BJ (cell line): ENCODE results near the gene SHC2. TPM values are rescaled to one million over a fixed set of nuclear protein-coding genes. Genes with fewer than 3 reads are reported as not detected.

ENCODE experiments used
- CTCF ChIA-PET: fragments of 350-600 bp; formaldehyde crosslinking; extraction: SDS; loops from one replicate; lab custom pipeline; 2021; ENCODE audit warnings: antibody characterized with exemption, inconsistent platforms; lab: Yijun Ruan, JAX
- POLR2A ChIA-PET: fragments of 300-600 bp; sonication (Branson Sonifier 250); formaldehyde crosslinking; extraction: SDS; loops from one replicate; lab custom pipeline; 2021; ENCODE audit warnings: antibody characterized with exemption; lab: Charles Lee
- DNase-seq: peaks from one replicate; pipeline ENCODE4 v3.0.0-alpha.2; 2011; ENCODE audit warnings: low read depth
- H3K27me3 ChIP-seq: 2 replicates; pipeline ENCODE4 v1.6.0; 2011; ENCODE audit warnings: low read length; ENCODE audit not compliant: control insufficient read depth, insufficient read depth
- H3K36me3 ChIP-seq: 2 replicates; pipeline ENCODE4 v1.5.1; 2011; ENCODE audit warnings: low read length; ENCODE audit not compliant: control insufficient read depth, insufficient read depth
- H3K4me3 ChIP-seq: 2 replicates; pipeline ENCODE4 v1.5.1; 2011; ENCODE audit warnings: low read depth, mild to moderate bottlenecking, control low read depth, low read length
- CTCF ChIP-seq: IDR thresholded peaks from 2 replicates; pipeline ENCODE4 v1.5.1; 2011; ENCODE audit warnings: low read depth, mild to moderate bottlenecking, control low read depth, inconsistent platforms, low read length, moderate library complexity; ENCODE audit not compliant: insufficient read depth
- polyA plus RNA-seq: library from polyadenylated mRNA; depleted of rRNA; stranded (reverse); fragments of >200 nt; gene quantifications from 2 replicates; pipeline ENCODE4 v1.2.3, GENCODE V29; 2011; rRNA removed
- small RNA-seq: library from RNA; depleted of rRNA; stranded (forward); fragments of <200 nt; gene quantifications from one replicate; pipeline ENCODE3, GENCODE V24; 2012; ENCODE audit warnings: low replicate concordance, low read depth; ENCODE audit not compliant: insufficient read length

SHC2 gene
- polyA plus RNA-seq, 1 experiment = 3.4 TPM

GRCh38 chr19:368630-369024, 92.2 kb downstream of the SHC2 start:
- peaks cover 11% of the 10 kb centered on the region for H3K27me3 ChIP-seq
- POLR2A ChIA-PET = no interaction called here
- H3K4me3 ChIP-seq = no peak overlapping the region
- no peak for DNase-seq
- TF ChIP-seq CTCF = no peak
- H3K36me3 ChIP-seq = no peaks in the 10 kb centered on the region
- CTCF ChIA-PET = no interaction called here

- no peak for DNase-seq
- Histone ChIP-seq H3K4me3 (no peak overlapping the region), H3K27me3 (peaks cover 11% of the 10 kb centered on the region), H3K36me3 (no peaks in the 10 kb centered on the region)
- CTCF ChIA-PET = no interaction called here
- TF ChIP-seq CTCF = no peak
- POLR2A ChIA-PET = no interaction called here
Observed at GRCh38 chr19:367963-368629, 92.7 kb downstream of the SHC2 start.

DNA sequence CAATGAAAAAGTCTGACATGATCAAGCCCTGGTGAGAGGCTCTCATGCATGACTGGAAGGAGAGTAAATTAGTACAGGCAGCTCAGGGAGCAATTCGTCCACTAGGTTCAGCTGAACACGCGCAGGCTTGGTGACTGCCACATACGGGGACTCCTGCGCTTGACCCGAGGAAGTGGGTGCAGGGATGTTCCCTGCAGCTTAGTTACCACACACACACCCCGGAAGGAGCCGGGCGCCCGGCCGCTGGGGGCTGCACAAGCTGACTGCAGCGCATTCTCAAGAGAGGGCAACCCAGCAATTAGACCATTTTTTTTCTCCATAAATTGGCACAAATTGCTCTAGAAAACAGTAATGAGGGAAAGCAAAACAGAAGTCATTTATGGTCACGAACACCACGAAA, 93.3 kb downstream of the SHC2 start:
- H3K36me3 ChIP-seq = no peaks in the 10 kb centered on the region
- H3K4me3 ChIP-seq = no peak overlapping the region
- TF ChIP-seq CTCF = no peak
- H3K27me3 ChIP-seq = peaks cover 11% of the 10 kb centered on the region
- ChIA-PET POLR2A (no interaction called here), CTCF (no interaction called here)
- DNase-seq = no peak

DNA sequence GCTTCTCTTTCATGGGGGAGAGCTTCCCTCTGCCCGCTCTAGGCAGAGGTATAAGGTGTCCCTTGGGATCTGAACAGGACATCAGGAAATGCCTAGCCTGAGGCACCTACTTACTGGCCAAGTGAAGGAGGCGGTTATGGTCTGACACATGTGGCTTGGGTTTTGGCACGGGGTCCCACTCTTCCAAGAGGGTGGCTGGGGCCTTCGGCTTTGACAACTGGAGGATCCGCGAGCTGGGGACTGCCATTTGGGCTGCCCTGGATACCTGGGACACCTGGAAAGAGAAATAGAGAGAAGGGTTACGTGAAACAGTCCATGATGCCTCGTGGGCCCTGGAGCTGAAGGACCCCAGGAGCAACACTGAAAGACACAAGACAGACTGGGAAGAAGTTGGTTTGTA, 93.9 kb downstream of the SHC2 start:
- no peak overlapping the region for H3K4me3 ChIP-seq
- CTCF ChIA-PET = interaction anchor here (1.1 kb wide), 1 partner anchor 12 kb away, joined by 4 read pairs; no protein-coding TSS in a partner anchor
- TF ChIP-seq CTCF = no peak
- H3K36me3 ChIP-seq = no peaks in the 10 kb centered on the region
- POLR2A ChIA-PET = no interaction called here
- peaks cover 11% of the 10 kb centered on the region for H3K27me3 ChIP-seq
- no peak for DNase-seq

Small RNA genes lying within 50 kb of the gene (small RNA-seq; reads per million reads assigned to genes)
- gene RNA5SP462 = not detected

Other genes starting within 250 kb of the SHC2 start
- gene PLPP2, start 169.6 kb downstream of the SHC2 start, polyA plus RNA-seq = 3.8 and 6.7 TPM in 2 replicates
- 14.8 and 16.2 TPM in 2 replicates for gene MIER2, start 116.2 kb downstream of the SHC2 start, polyA plus RNA-seq
- gene C2CD4C, start 51.9 kb downstream of the SHC2 start, polyA plus RNA-seq = 0.04 and 0.07 TPM in 2 replicates
- 0.10 TPM in 1 of 2 replicates, not detected in the other for gene MADCAM1, start 35.5 kb upstream of the SHC2 start, polyA plus RNA-seq
- gene TPGS1, start 46.5 kb upstream of the SHC2 start, polyA plus RNA-seq = 4.5 and 6.8 TPM in 2 replicates
- gene CDC34, start 70.7 kb upstream of the SHC2 start, polyA plus RNA-seq = 49.1 and 75.2 TPM in 2 replicates
- not detected in 2 replicates for gene GZMM, start 83.0 kb upstream of the SHC2 start, polyA plus RNA-seq
- gene BSG, start 111.6 kb upstream of the SHC2 start, polyA plus RNA-seq = 579 and 1,176 TPM in 2 replicates
- gene HCN2, start 128.8 kb upstream of the SHC2 start, polyA plus RNA-seq = 0.83 and 1.5 TPM in 2 replicates
- gene POLRMT, start 172.5 kb upstream of the SHC2 start, polyA plus RNA-seq = 21.9 and 38.6 TPM in 2 replicates
- 0.05 TPM in 1 of 2 replicates, not detected in the other for gene FGF22, start 178.8 kb upstream of the SHC2 start, polyA plus RNA-seq
- gene RNF126, start 202.2 kb upstream of the SHC2 start, polyA plus RNA-seq = 2.7 and 2.9 TPM in 2 replicates
- gene FSTL3, start 215.4 kb upstream of the SHC2 start, polyA plus RNA-seq = 62.5 and 83.2 TPM in 2 replicates
- not detected in 2 replicates for gene PRSS57, start 234.4 kb upstream of the SHC2 start, polyA plus RNA-seq
- gene PALM, start 247.9 kb upstream of the SHC2 start, polyA plus RNA-seq = 1.1 and 1.2 TPM in 2 replicates